Measurements from ENCODE around the gene EPHX1. TPM values are rescaled to one million over a fixed set of nuclear protein-coding genes. Genes with fewer than 3 reads are reported as not detected.

EPHX1 gene
- total RNA-seq, 4 donors from 2014 or later, result 59.0 to 136 (median 85.6) TPM

- no peaks in the 10 kb centered on the region for H3K27me3 ChIP-seq
- WGBS, result 89% methylated on average over 14 of the region's 14 CpGs
Measured at GRCh38 chr1:225845097-225845496, 35.2 kb downstream of the EPHX1 start.

GRCh38 chr1:225845571-225846259, 35.8 kb downstream of the EPHX1 start:
- Histone ChIP-seq H3K27ac (replicated peaks in 1 of 4) (peak overlapping the region; percentile 37 to 59 (median 55)), H3K9me3 (no peaks in the 10 kb centered on the region), H3K36me3 (peaks cover 31 to 88% (median 82%) of the 10 kb centered on the region in 4 donors), H3K4me1 (peaks cover 10 to 34% (median 15%) of the 10 kb centered on the region in 4 donors), H3K4me3 (no peak overlapping the region), H3K27me3 (no peaks in the 10 kb centered on the region)
- 56% methylated on average over 6 of the region's 13 CpGs for WGBS
- intact Hi-C loops (cut with DNase I), result loop anchor here (2.0 to 10.0 kb wide), 5 partner anchors 35 to 371 kb away; partner anchors contain the start of gene EPHX1
- no peak for DNase-seq (ENCODE audit: extremely low spot score)
- TF ChIP-seq POLR2AphosphoS5 (IDR thresholded peaks at IDR 0.05) (peak; percentile 59 to 72), EP300 (IDR thresholded peaks at IDR 0.05) (no peak), CTCF (IDR thresholded peaks at IDR 0.05) (peak; percentile 80 to 88 (median 85)), POLR2A (IDR thresholded peaks at IDR 0.05; ENCODE audit: low read depth) (no peak)

More at GRCh38 chr1:225845097-225845496, 35.2 kb downstream of the EPHX1 start:
- no peaks in the 10 kb centered on the region for H3K9me3 ChIP-seq
- H3K36me3 ChIP-seq, result peaks cover 34 to 94% (median 87%) of the 10 kb centered on the region in 4 donors
- no peak overlapping the region for H3K4me3 ChIP-seq
- intact Hi-C loops (cut with DNase I), result loop anchor here (2.0 to 10.0 kb wide), 2 partner anchors 66 to 200 kb away; no protein-coding TSS in a partner anchor
- peak overlapping the region; percentile 37 to 59 (median 55) for H3K27ac ChIP-seq (replicated peaks in 1 of 4)
- no peak for DNase-seq (ENCODE audit: extremely low spot score)
- TF ChIP-seq POLR2A (IDR thresholded peaks at IDR 0.05; ENCODE audit: low read depth), result no peak
- TF ChIP-seq EP300 (IDR thresholded peaks at IDR 0.05), result no peak
- no peak for TF ChIP-seq POLR2AphosphoS5 (IDR thresholded peaks at IDR 0.05)
- TF ChIP-seq CTCF (IDR thresholded peaks at IDR 0.05), result no peak
- H3K4me1 ChIP-seq, result peaks cover 9 to 29% (median 15%) of the 10 kb centered on the region in 4 donors

- intact Hi-C loops (cut with DNase I), result loop anchor here (2.0 to 10.0 kb wide), 4 partner anchors 36 to 372 kb away; partner anchors contain the start of gene EPHX1
- Histone ChIP-seq H3K27me3 (no peaks in the 10 kb centered on the region), H3K4me3 (no peak overlapping the region), H3K4me1 (peaks cover 10 to 34% (median 15%) of the 10 kb centered on the region in 4 donors), H3K36me3 (peaks cover 31 to 92% (median 81%) of the 10 kb centered on the region in 4 donors), H3K9me3 (no peaks in the 10 kb centered on the region), H3K27ac (replicated peaks in 1 of 4) (peak overlapping the region in 2 of 4 donors; percentile 16 to 37)
- TF ChIP-seq POLR2AphosphoS5 (IDR thresholded peaks at IDR 0.05), result no peak
- no peak for TF ChIP-seq CTCF (IDR thresholded peaks at IDR 0.05)
- TF ChIP-seq EP300 (IDR thresholded peaks at IDR 0.05), result no peak
- no peak for TF ChIP-seq POLR2A (IDR thresholded peaks at IDR 0.05; ENCODE audit: low read depth)
- DNase-seq (ENCODE audit: extremely low spot score), result no peak
- 83% methylated on average over 5 of the region's 20 CpGs for WGBS
Measured at GRCh38 chr1:225846331-225847310, 36.7 kb downstream of the EPHX1 start.

GRCh38 chr1:225847610-225848009, 37.7 kb downstream of the EPHX1 start:
- Histone ChIP-seq H3K9me3 (no peaks in the 10 kb centered on the region), H3K4me3 (no peak overlapping the region), H3K27me3 (no peaks in the 10 kb centered on the region), H3K27ac (replicated peaks in 1 of 4) (no peak overlapping the region), H3K36me3 (peaks cover 28 to 92% (median 83%) of the 10 kb centered on the region in 4 donors), H3K4me1 (peaks cover 10 to 34% (median 15%) of the 10 kb centered on the region in 4 donors)
- WGBS, result 80% methylated on average over 1 of the region's 4 CpGs
- intact Hi-C loops (cut with DNase I), result loop anchor here (2.0 to 10.0 kb wide), 4 partner anchors 37 to 373 kb away; partner anchors contain the start of gene EPHX1
- TF ChIP-seq POLR2AphosphoS5 (IDR thresholded peaks at IDR 0.05) (no peak), POLR2A (IDR thresholded peaks at IDR 0.05; ENCODE audit: low read depth) (no peak), EP300 (IDR thresholded peaks at IDR 0.05) (no peak), CTCF (IDR thresholded peaks at IDR 0.05) (no peak)
- DNase-seq (ENCODE audit: extremely low spot score), result no peak
